Measurements from ENCODE around the gene STIM2. TPM values are rescaled to one million over a fixed set of nuclear protein-coding genes. Genes with fewer than 3 reads are reported as not detected.

STIM2 gene
- total and polyA plus RNA-seq, 9 of the 15 experiments (the other 6 are each of a cell fraction or from before 2014, with no cell fraction given), result 7.2 to 26.8 (median 15.4) TPM

- TF ChIP-seq MGA (IDR thresholded peaks at IDR 0.05), result no peak
- no peak for TF ChIP-seq GATAD2B (IDR thresholded peaks at IDR 0.05; ENCODE audit: borderline replicate concordance)
- TF ChIP-seq POLR2H (tag; IDR thresholded peaks at IDR 0.05; ENCODE audit: low read depth), result no peak
- no peak for TF ChIP-seq ZNF24 (IDR thresholded peaks at IDR 0.05)
- TF ChIP-seq HDAC1 (IDR thresholded peaks at IDR 0.05), result 0 out of 4 replicates have a peak, but pooled peaks of 1 of the 2 experiments have one; percentile 14
- TF ChIP-seq ZNF174 (CRISPR knock-in tag; IDR thresholded peaks at IDR 0.05), result no peak
- TF ChIP-seq, protein P1, sequence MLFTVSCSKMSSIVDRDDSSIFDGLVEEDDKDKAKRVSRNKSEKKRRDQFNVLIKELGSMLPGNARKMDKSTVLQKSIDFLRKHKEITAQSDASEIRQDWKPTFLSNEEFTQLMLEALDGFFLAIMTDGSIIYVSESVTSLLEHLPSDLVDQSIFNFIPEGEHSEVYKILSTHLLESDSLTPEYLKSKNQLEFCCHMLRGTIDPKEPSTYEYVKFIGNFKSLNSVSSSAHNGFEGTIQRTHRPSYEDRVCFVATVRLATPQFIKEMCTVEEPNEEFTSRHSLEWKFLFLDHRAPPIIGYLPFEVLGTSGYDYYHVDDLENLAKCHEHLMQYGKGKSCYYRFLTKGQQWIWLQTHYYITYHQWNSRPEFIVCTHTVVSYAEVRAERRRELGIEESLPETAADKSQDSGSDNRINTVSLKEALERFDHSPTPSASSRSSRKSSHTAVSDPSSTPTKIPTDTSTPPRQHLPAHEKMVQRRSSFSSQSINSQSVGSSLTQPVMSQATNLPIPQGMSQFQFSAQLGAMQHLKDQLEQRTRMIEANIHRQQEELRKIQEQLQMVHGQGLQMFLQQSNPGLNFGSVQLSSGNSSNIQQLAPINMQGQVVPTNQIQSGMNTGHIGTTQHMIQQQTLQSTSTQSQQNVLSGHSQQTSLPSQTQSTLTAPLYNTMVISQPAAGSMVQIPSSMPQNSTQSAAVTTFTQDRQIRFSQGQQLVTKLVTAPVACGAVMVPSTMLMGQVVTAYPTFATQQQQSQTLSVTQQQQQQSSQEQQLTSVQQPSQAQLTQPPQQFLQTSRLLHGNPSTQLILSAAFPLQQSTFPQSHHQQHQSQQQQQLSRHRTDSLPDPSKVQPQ (CRISPR knock-in tag; IDR thresholded peaks at IDR 0.05; ENCODE audit: borderline replicate concordance), result no peak
- peak; percentile 95 for TF ChIP-seq EGR1 (conservative IDR thresholded peaks at IDR 0.05)
- TF ChIP-seq ZBTB34 (CRISPR knock-in tag; IDR thresholded peaks at IDR 0.05), result no peak
- no peak for TF ChIP-seq ELF2 (CRISPR knock-in tag; IDR thresholded peaks at IDR 0.05)
- TF ChIP-seq, protein P2, sequence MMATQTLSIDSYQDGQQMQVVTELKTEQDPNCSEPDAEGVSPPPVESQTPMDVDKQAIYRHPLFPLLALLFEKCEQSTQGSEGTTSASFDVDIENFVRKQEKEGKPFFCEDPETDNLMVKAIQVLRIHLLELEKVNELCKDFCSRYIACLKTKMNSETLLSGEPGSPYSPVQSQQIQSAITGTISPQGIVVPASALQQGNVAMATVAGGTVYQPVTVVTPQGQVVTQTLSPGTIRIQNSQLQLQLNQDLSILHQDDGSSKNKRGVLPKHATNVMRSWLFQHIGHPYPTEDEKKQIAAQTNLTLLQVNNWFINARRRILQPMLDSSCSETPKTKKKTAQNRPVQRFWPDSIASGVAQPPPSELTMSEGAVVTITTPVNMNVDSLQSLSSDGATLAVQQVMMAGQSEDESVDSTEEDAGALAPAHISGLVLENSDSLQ (IDR thresholded peaks at IDR 0.05), result no peak
These were observed 132.2 kb downstream of the STIM2 start (continued) for GRCh38 chr4:26992657-26993361.

All from K562 (cell line).